Measurements from ENCODE around the gene SLC6A3. TPM values are rescaled to one million over a fixed set of nuclear protein-coding genes. Genes with fewer than 3 reads are reported as not detected.
"Not testable (repeated sequence)": the region's sequence is repeated elsewhere in the genome, so short reads cannot be mapped to it uniquely, and the experiment has no call there.

The SLC6A3 gene
- total RNA-seq, 2 donors from 2014 or later: 0.16 TPM; not detected in 1

- Histone ChIP-seq H3K4me1 (no peaks in the 10 kb centered on the region), H3K9me3 (no peaks in the 10 kb centered on the region), H3K27ac (no peak overlapping the region), H3K4me3 (no peak overlapping the region), H3K27me3 (no peaks in the 10 kb centered on the region), H3K36me3 (no peaks in the 10 kb centered on the region)
- DNase-seq (ENCODE audit: low spot score): no peak
- TF ChIP-seq CTCF (IDR thresholded peaks at IDR 0.05): no peak
These were observed 82.1 kb downstream of the SLC6A3 start for GRCh38 chr5:1363160-1363559.

- no peak for DNase-seq (ENCODE audit: low spot score)
- H3K27me3 ChIP-seq: no peaks in the 10 kb centered on the region
- TF ChIP-seq CTCF (IDR thresholded peaks at IDR 0.05): no peak
These were observed 82.8 kb downstream of the SLC6A3 start for GRCh38 chr5:1362242-1363015.

DNA sequence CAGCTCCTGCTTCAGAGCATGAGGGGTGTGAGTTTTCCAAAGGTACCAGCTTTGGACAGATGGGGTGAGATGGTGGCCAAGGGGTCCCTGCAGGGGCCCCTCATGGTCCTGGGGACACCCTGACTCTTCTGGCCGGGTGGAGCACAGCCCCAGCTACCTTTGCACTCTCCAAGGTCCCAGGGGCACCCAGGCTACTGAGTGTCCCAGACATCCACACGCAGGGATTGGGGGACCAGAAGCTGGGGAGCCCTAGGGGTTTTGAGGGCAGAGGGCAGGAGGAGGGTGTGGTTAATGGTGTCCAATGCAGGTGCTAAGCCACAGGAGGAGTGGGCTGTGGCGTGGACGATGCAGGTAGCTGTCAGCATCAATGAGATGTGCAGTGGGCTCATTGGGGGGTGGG lies 84.4 kb downstream of the SLC6A3 start:
- Histone ChIP-seq H3K27me3 (no peaks in the 10 kb centered on the region), H3K9me3 (no peaks in the 10 kb centered on the region), H3K36me3 (no peaks in the 10 kb centered on the region), H3K4me1 (no peaks in the 10 kb centered on the region), H3K27ac (no peak overlapping the region), H3K4me3 (no peak overlapping the region)
- no peak for DNase-seq (ENCODE audit: low spot score)
- no peak for TF ChIP-seq CTCF (IDR thresholded peaks at IDR 0.05)

More at GRCh38 chr5:1362242-1363015, 82.8 kb downstream of the SLC6A3 start:
- Histone ChIP-seq H3K36me3 (no peaks in the 10 kb centered on the region), H3K4me1 (no peaks in the 10 kb centered on the region), H3K4me3 (no peak overlapping the region), H3K9me3 (no peaks in the 10 kb centered on the region), H3K27ac (no peak overlapping the region)

GRCh38 chr5:1360367-1360766 lies 84.9 kb downstream of the SLC6A3 start:
- H3K4me1 ChIP-seq; H3K4me3 ChIP-seq; H3K36me3 ChIP-seq; H3K27me3 ChIP-seq; DNase-seq (ENCODE audit: low spot score); H3K9me3 ChIP-seq; H3K27ac ChIP-seq: not testable (repeated sequence)

GRCh38 chr5:1359713-1360112 lies 85.5 kb downstream of the SLC6A3 start:
- no peaks in the 10 kb centered on the region for H3K27me3 ChIP-seq
- no peak for DNase-seq (ENCODE audit: low spot score)

More at GRCh38 chr5:1359713-1360112, 85.5 kb downstream of the SLC6A3 start:
- H3K4me1 ChIP-seq: no peaks in the 10 kb centered on the region
- no peaks in the 10 kb centered on the region for H3K9me3 ChIP-seq
- no peaks in the 10 kb centered on the region for H3K36me3 ChIP-seq
- H3K27ac ChIP-seq: no peak overlapping the region
- TF ChIP-seq CTCF (IDR thresholded peaks at IDR 0.05): no peak
- H3K4me3 ChIP-seq: no peak overlapping the region

All from right atrium auricular region (tissue), 2 donors.